K562 (cell line): ENCODE data around the gene TMEM121B. TPM values are rescaled to one million over a fixed set of nuclear protein-coding genes. Genes with fewer than 3 reads are reported as not detected.

ENCODE experiments used
- ATF1 ChIP-seq, 2 experiments: fragments of 450-650 bp in 1 of 2; IDR thresholded peaks; 2 replicates each; pipeline ENCODE4 v1.6.1; 2016; ENCODE audit warnings: missing compliant biosample characterization in 1 of 2, missing genetic modification characterization in 1 of 2
- CBFA2T2 ChIP-seq: fragments of 450-650 bp; conservative IDR thresholded peaks from 2 replicates; pipeline ENCODE4 v1.6.1; 2017; ENCODE audit warnings: mild to moderate bottlenecking
- ERF ChIP-seq: fragments of 450-650 bp; formaldehyde crosslinking; IDR thresholded peaks from 2 replicates; pipeline ENCODE4 v1.4.0; 2020; ENCODE audit warnings: mild to moderate bottlenecking, mixed read lengths
- FOXK2 ChIP-seq, 2 experiments: fragments of 450-650 bp; IDR thresholded peaks in 1 of 2; conservative IDR thresholded peaks in 1 of 2; 2 replicates each; pipeline ENCODE4 v1.6.1; 2016; ENCODE audit warnings: low read depth in 2 of 2, mild to moderate bottlenecking in 1 of 2
- KAT8 ChIP-seq: fragments of 450-650 bp; IDR thresholded peaks from 2 replicates; pipeline ENCODE4 v1.6.1; 2016; ENCODE audit warnings: low read depth, mild to moderate bottlenecking
- PTTG1 ChIP-seq: fragments of 450-650 bp; IDR thresholded peaks from 2 replicates; pipeline ENCODE4 v1.6.1; 2016; ENCODE audit warnings: low read depth, mild to moderate bottlenecking, missing genetic modification characterization, missing compliant biosample characterization
- ZBTB8A ChIP-seq: fragments of 450-650 bp; IDR thresholded peaks from 2 replicates; pipeline ENCODE4 v1.6.1; 2018; ENCODE audit warnings: mild to moderate bottlenecking, moderate library complexity; ENCODE audit not compliant: partially characterized antibody
- ZNF445 ChIP-seq: fragments of 250-450 bp; sonication (Bioruptor Pico); IDR thresholded peaks from 2 replicates; pipeline ENCODE4 v1.4.0; 2020; ENCODE audit warnings: low read depth, mild to moderate bottlenecking, moderate library complexity
- ZNF764 ChIP-seq: fragments of 250-450 bp; sonication (Bioruptor Pico); IDR thresholded peaks from 2 replicates; pipeline ENCODE4 v1.4.0; 2020; ENCODE audit warnings: low read depth, mild to moderate bottlenecking, moderate library complexity
- ZNF778 ChIP-seq: fragments of 450-650 bp; formaldehyde crosslinking; IDR thresholded peaks from 2 replicates; pipeline ENCODE4 v1.4.0; 2020; ENCODE audit warnings: mild to moderate bottlenecking, moderate library complexity
- ZSCAN32 ChIP-seq: fragments of 450-650 bp; formaldehyde crosslinking; IDR thresholded peaks from 2 replicates; pipeline ENCODE4 v1.4.0; 2020; ENCODE audit warnings: mild to moderate bottlenecking, moderate library complexity
- polyA plus RNA-seq, 8 experiments: library from polyadenylated mRNA; depleted of rRNA in 4 of 8; stranded (reverse) in 5 of 8; unstranded in 3 of 8; fragments of >200 nt; fragmentation: Nextera tagmentation in 2 of 8; fragmentation: Illumina TruSeq in 1 of 8; extraction: Ambion mirVana in 2 of 8; extraction: Trizol in 1 of 8; gene quantifications; 2 replicates each; pipeline versions ENCODE4 v1.2.1 to v1.2.3, GENCODE V29; 2011 to 2014; ENCODE audit warnings: inconsistent platforms in 1 of 8, missing spikeins in 1 of 8
- total RNA-seq, 7 experiments: library from RNA; depleted of rRNA in 6 of 7; stranded (reverse); fragments of >200 nt in 6 of 7; fragmentation: Illumina TruSeq in 2 of 7; extraction: Trizol in 2 of 7; gene quantifications; 2 replicates each; pipeline versions ENCODE4 v1.2.1 to v1.2.3, GENCODE V29; 2011 to 2021; ENCODE audit warnings: low replicate concordance in 1 of 7
- TF ChIP-seq, protein P1 (sequence below), 2 experiments: fragments of 450-650 bp; IDR thresholded peaks; 2 replicates each; pipeline ENCODE4 v1.6.1; 2016
- TF ChIP-seq, protein P2 (sequence below): sonication (generic); formaldehyde crosslinking; IDR thresholded peaks from 2 replicates; pipeline ENCODE4 v1.8.0; 2022; ENCODE audit warnings: mild to moderate bottlenecking, missing genetic modification reagents, borderline replicate concordance
- TF ChIP-seq, protein P3 (sequence below), 2 experiments: fragments of 450-650 bp; formaldehyde crosslinking in 1 of 2; IDR thresholded peaks; 2 replicates each; pipeline versions ENCODE4 v1.4.0 to v1.6.1; 2014 to 2020; ENCODE audit warnings: mild to moderate bottlenecking in 2 of 2, borderline replicate concordance in 1 of 2, low read depth in 1 of 2
- TF ChIP-seq, protein P4 (sequence below), 2 experiments: IDR thresholded peaks; 2 replicates each; pipeline ENCODE4 v1.6.1; 2011; ENCODE audit warnings: borderline replicate concordance in 1 of 2, control low read depth in 1 of 2, low read depth in 1 of 2, low read length in 1 of 2, mild to moderate bottlenecking in 1 of 2, mixed read lengths in 1 of 2, moderate library complexity in 1 of 2; ENCODE audit not compliant: insufficient read depth in 1 of 2, insufficient read length in 1 of 2, poor library complexity in 1 of 2, severe bottlenecking in 1 of 2; ENCODE audit errors: extremely low read depth in 1 of 2

The TMEM121B gene
- total and polyA plus RNA-seq, 9 of the 15 experiments (the other 6 are each of a cell fraction or from before 2014, with no cell fraction given) = 0.03 to 0.07 (median 0.03) TPM; not detected in 6

DNA sequence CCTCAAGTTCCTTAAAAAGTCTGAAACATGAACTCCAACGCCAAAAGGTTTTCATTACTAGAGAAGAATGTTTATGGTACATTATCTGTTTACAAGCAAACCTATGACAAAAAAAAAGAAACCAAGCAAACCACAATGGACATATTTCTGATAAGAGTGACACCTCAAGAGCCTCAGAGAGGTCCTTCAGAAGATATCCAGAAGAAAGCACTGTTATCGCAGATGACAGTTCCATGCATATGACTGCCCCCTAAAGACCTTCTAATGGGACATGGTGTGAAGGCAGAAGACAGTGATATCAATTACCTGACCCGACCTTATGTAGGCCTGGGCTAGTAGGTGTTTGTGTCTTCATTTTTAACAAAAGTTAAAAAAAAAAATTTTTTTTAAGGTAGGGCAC lies 34.8 kb upstream of the TMEM121B start (continued):
- TF ChIP-seq, protein P1, sequence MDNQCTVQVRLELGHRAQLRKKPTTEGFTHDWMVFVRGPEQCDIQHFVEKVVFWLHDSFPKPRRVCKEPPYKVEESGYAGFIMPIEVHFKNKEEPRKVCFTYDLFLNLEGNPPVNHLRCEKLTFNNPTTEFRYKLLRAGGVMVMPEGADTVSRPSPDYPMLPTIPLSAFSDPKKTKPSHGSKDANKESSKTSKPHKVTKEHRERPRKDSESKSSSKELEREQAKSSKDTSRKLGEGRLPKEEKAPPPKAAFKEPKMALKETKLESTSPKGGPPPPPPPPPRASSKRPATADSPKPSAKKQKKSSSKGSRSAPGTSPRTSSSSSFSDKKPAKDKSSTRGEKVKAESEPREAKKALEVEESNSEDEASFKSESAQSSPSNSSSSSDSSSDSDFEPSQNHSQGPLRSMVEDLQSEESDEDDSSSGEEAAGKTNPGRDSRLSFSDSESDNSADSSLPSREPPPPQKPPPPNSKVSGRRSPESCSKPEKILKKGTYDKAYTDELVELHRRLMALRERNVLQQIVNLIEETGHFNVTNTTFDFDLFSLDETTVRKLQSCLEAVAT (IDR thresholded peaks at IDR 0.05) = peak in 1 of 2 experiments; percentile 82; a peak in 1 of 4 replicates
- TF ChIP-seq, protein P2, sequence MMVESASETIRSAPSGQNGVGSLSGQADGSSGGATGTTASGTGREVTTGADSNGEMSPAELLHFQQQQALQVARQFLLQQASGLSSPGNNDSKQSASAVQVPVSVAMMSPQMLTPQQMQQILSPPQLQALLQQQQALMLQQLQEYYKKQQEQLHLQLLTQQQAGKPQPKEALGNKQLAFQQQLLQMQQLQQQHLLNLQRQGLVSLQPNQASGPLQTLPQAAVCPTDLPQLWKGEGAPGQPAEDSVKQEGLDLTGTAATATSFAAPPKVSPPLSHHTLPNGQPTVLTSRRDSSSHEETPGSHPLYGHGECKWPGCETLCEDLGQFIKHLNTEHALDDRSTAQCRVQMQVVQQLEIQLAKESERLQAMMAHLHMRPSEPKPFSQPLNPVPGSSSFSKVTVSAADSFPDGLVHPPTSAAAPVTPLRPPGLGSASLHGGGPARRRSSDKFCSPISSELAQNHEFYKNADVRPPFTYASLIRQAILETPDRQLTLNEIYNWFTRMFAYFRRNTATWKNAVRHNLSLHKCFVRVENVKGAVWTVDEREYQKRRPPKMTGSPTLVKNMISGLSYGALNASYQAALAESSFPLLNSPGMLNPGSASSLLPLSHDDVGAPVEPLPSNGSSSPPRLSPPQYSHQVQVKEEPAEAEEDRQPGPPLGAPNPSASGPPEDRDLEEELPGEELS = no peak
- TF ChIP-seq ZNF764 (CRISPR knock-in tag) = no peak
- TF ChIP-seq ZNF778 = no peak
- TF ChIP-seq ZBTB8A = no peak
- TF ChIP-seq PTTG1 (tag) = no peak
- TF ChIP-seq ERF = no peak
- no peak for TF ChIP-seq FOXK2 (conservative IDR thresholded peaks at IDR 0.05 in 1 of 2, IDR thresholded peaks at IDR 0.05 in 1 of 2; ENCODE audit: low read depth in 2 of 2)
- no peak for TF ChIP-seq ZSCAN32 (CRISPR knock-in tag)
- TF ChIP-seq, protein P3, sequence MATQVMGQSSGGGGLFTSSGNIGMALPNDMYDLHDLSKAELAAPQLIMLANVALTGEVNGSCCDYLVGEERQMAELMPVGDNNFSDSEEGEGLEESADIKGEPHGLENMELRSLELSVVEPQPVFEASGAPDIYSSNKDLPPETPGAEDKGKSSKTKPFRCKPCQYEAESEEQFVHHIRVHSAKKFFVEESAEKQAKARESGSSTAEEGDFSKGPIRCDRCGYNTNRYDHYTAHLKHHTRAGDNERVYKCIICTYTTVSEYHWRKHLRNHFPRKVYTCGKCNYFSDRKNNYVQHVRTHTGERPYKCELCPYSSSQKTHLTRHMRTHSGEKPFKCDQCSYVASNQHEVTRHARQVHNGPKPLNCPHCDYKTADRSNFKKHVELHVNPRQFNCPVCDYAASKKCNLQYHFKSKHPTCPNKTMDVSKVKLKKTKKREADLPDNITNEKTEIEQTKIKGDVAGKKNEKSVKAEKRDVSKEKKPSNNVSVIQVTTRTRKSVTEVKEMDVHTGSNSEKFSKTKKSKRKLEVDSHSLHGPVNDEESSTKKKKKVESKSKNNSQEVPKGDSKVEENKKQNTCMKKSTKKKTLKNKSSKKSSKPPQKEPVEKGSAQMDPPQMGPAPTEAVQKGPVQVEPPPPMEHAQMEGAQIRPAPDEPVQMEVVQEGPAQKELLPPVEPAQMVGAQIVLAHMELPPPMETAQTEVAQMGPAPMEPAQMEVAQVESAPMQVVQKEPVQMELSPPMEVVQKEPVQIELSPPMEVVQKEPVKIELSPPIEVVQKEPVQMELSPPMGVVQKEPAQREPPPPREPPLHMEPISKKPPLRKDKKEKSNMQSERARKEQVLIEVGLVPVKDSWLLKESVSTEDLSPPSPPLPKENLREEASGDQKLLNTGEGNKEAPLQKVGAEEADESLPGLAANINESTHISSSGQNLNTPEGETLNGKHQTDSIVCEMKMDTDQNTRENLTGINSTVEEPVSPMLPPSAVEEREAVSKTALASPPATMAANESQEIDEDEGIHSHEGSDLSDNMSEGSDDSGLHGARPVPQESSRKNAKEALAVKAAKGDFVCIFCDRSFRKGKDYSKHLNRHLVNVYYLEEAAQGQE (IDR thresholded peaks at IDR 0.05; ENCODE audit: borderline replicate concordance) = no peak
- TF ChIP-seq, protein P3 (CRISPR knock-in tag; IDR thresholded peaks at IDR 0.05; ENCODE audit: low read depth) = no peak
- no peak for TF ChIP-seq ZNF445 (CRISPR knock-in tag)
- peak; percentile 67 for TF ChIP-seq CBFA2T2
- TF ChIP-seq KAT8 = no peak
- TF ChIP-seq, protein P4, sequence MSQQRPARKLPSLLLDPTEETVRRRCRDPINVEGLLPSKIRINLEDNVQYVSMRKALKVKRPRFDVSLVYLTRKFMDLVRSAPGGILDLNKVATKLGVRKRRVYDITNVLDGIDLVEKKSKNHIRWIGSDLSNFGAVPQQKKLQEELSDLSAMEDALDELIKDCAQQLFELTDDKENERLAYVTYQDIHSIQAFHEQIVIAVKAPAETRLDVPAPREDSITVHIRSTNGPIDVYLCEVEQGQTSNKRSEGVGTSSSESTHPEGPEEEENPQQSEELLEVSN (IDR thresholded peaks at IDR 0.05; ENCODE audit: borderline replicate concordance in 1 of 2, extremely low read depth in 1 of 2, insufficient read depth in 1 of 2, insufficient read length in 1 of 2, low read depth in 1 of 2, low read length in 1 of 2, poor library complexity in 1 of 2, severe bottlenecking in 1 of 2) = no peak
- TF ChIP-seq ATF1 (CRISPR knock-in tag; IDR thresholded peaks at IDR 0.05) = no peak
- 0 out of 2 replicates have a peak, but pooled peaks have one; percentile 15 for TF ChIP-seq ATF1 (tag; IDR thresholded peaks at IDR 0.05)
